Psoas muscle (tissue), 8 donors: Measurements from ENCODE around the gene LIMS1. TPM values are rescaled to one million over a fixed set of nuclear protein-coding genes. Genes with fewer than 3 reads are reported as not detected.

ENCODE experiments used
- ATAC-seq, 4 donors: fragments of 200-7000 bp; cut with Tn5 transposase; one replicate each; pipeline ENCODE4 v1.9.1; 2020; ENCODE audit warnings: moderate library complexity in 3 of 4, mild to moderate bottlenecking in 2 of 4
- DNase-seq, 2 donors: peaks; one replicate each; pipeline ENCODE4 v3.0.0-alpha.2; 2020
- H3K27ac ChIP-seq: fragments of 200-600 bp; one replicate; pipeline ENCODE4 v1.8.0; 2022
- H3K27me3 ChIP-seq, 3 donors: fragments of 200-600 bp in 1 of 3; one replicate each; pipeline versions ENCODE4 v1.6.1 to v1.8.0; 2013 to 2022; ENCODE audit warnings: low read length in 2 of 3, mild to moderate bottlenecking in 2 of 3, moderate library complexity in 1 of 3; ENCODE audit not compliant: insufficient read depth in 3 of 3
- H3K36me3 ChIP-seq, 2 donors: fragments of 200-600 bp in 1 of 2; one replicate each; pipeline versions ENCODE4 v1.6.1 to v1.8.0; 2013 to 2022; ENCODE audit warnings: low read depth in 1 of 2, mild to moderate bottlenecking in 1 of 2, moderate library complexity in 1 of 2; ENCODE audit not compliant: insufficient read depth in 1 of 2
- H3K4me1 ChIP-seq: fragments of 200-600 bp; one replicate; pipeline ENCODE4 v1.8.0; 2022
- H3K4me3 ChIP-seq: fragments of 200-600 bp; one replicate; pipeline ENCODE4 v1.8.0; 2022; ENCODE audit warnings: mild to moderate bottlenecking
- H3K9me3 ChIP-seq: fragments of 200-600 bp; one replicate; pipeline ENCODE4 v1.8.0; 2022
- CTCF ChIP-seq: fragments of 200-600 bp; IDR thresholded peaks from one replicate; pipeline ENCODE4 v1.8.0; 2022; ENCODE audit warnings: antibody characterized with exemption
- WGBS, 3 donors: extraction: QIAGEN DNeasy Blood & Tissue Kit; methylation state at CpG; one replicate each; pipeline versions ENCODE4 v1.1.6 to v1.1.7; 2013; 5-methylcytosine and 5-hydroxymethylcytosine counted together
- intact Hi-C, 2 donors: fragments of 100-400 bp; cut with DNase I; formaldehyde crosslinking; loops; one replicate each; pipeline versions ENCODE4 v1.11.0 to v1.14.2; 2022
- polyA plus RNA-seq, 3 donors: library from polyadenylated mRNA; stranded (reverse); fragments of 200-250 nt; gene quantifications; one replicate each; pipeline ENCODE4 v1.2.3, GENCODE V29; 2013
- total RNA-seq, 4 donors: library from RNA; stranded (reverse); fragmentation: NEBNext Ultra II Directional in 2 of 4; extraction: Animal tissue kit (Norgen Biotek cat#: 25700) in 2 of 4; gene quantifications; one replicate each; pipeline versions ENCODE4 v1.2.1 to v1.2.4, GENCODE V29; 2021 to 2023
- donor health status: healthy with polysubstance abuse.
- donor health status: DM: no; HTN: no; CAD: no; lungs with moderate emphysema.
- donor health status: Bipolar disorder and iron deficiency.
- donor health status: healthy.
- donor health status: DM: yes; HTN: yes; CAD: no.
- donor health status: DM: no; HTN: no; CAD: no.
- donor health status: DM: no; HTN: no; CAD: no.
- donor health status: DM: yes; HTN: yes; CAD: no.

Gene LIMS1
- total and polyA plus RNA-seq, 7 donors: 50.5 to 287 (median 180) TPM

GRCh38 chr2:108573061-108573460 is 38.8 kb downstream of the LIMS1 start:
- no peak for TF ChIP-seq CTCF
- peaks cover 51% of the 10 kb centered on the region for H3K4me1 ChIP-seq
- no peaks in the 10 kb centered on the region for H3K36me3 ChIP-seq
- intact Hi-C loops: loop anchor here in 1 of 2 donors (5.0 kb wide), 1 partner anchor 36 kb away; no protein-coding TSS in a partner anchor
- H3K9me3 ChIP-seq: no peaks in the 10 kb centered on the region
- peak in 3 of 4 donors; percentile 47 to 67 (median 58) for ATAC-seq
- DNase-seq: no peak
- no peaks in the 10 kb centered on the region for H3K27me3 ChIP-seq
- 31 to 58% (median 32%) methylated on average over 3 of the region's 3 CpGs for WGBS, 3 donors
- no peak overlapping the region for H3K27ac ChIP-seq
- no peak overlapping the region for H3K4me3 ChIP-seq

GRCh38 chr2:108574332-108574731 is 40.1 kb downstream of the LIMS1 start:
- WGBS, 3 donors: 37 to 54% (median 46%) methylated on average over 2 of the region's 2 CpGs
- TF ChIP-seq CTCF: no peak
- peaks cover 49% of the 10 kb centered on the region for H3K4me1 ChIP-seq
- ATAC-seq (no peak), DNase-seq (no peak)
- intact Hi-C loops: loop anchor here in 1 of 2 donors (5.0 kb wide), 1 partner anchor 37 kb away; no protein-coding TSS in a partner anchor
- H3K27ac ChIP-seq: no peak overlapping the region
- H3K27me3 ChIP-seq: no peaks in the 10 kb centered on the region
- H3K9me3 ChIP-seq: no peaks in the 10 kb centered on the region
- H3K36me3 ChIP-seq: no peaks in the 10 kb centered on the region
- no peak overlapping the region for H3K4me3 ChIP-seq

GRCh38 chr2:108575132-108575966 is 41.1 kb downstream of the LIMS1 start:
- H3K9me3 ChIP-seq: no peaks in the 10 kb centered on the region
- H3K36me3 ChIP-seq: no peaks in the 10 kb centered on the region
- intact Hi-C loops: no loop called here
- H3K4me3 ChIP-seq: no peak overlapping the region
- peaks cover 59% of the 10 kb centered on the region for H3K4me1 ChIP-seq
- no peak for ATAC-seq
- DNase-seq: no peak
- no peak for TF ChIP-seq CTCF
- no peak overlapping the region for H3K27ac ChIP-seq
- H3K27me3 ChIP-seq: no peaks in the 10 kb centered on the region
- 29 to 55% (median 39%) methylated on average over 7 of the region's 7 CpGs for WGBS, 3 donors

- H3K27ac ChIP-seq: no peak overlapping the region
- H3K27me3 ChIP-seq: no peaks in the 10 kb centered on the region
- WGBS, 3 donors: 83 to 87% (median 85%) methylated on average over 9 of the region's 9 CpGs
- DNase-seq (no peak), ATAC-seq (no peak)
- no peaks in the 10 kb centered on the region for H3K36me3 ChIP-seq
- H3K4me1 ChIP-seq: peaks cover 53% of the 10 kb centered on the region
- TF ChIP-seq CTCF: no peak
- intact Hi-C loops: no loop called here
- H3K4me3 ChIP-seq: no peak overlapping the region
- H3K9me3 ChIP-seq: no peaks in the 10 kb centered on the region
Measured at GRCh38 chr2:108577099-108577498, 42.8 kb downstream of the LIMS1 start.
